HCT116 (cell line): Measurements from ENCODE around the gene ACTC1.

ENCODE experiments used
- CEBPB ChIP-seq: IDR thresholded peaks from 2 replicates; pipeline ENCODE4 v1.6.1; 2012; ENCODE audit warnings: low read depth
- FOSL1 ChIP-seq: IDR thresholded peaks from 2 replicates; pipeline ENCODE4 v1.6.1; 2012; ENCODE audit warnings: low read depth
- ZNF274 ChIP-seq: fragments of 200-500 bp; sonication (Bioruptor generic); IDR thresholded peaks from 2 replicates; pipeline ENCODE4 v1.6.1; 2014; ENCODE audit warnings: mild to moderate bottlenecking, low read depth, low read length, inconsistent platforms
- TF ChIP-seq, protein P1 (sequence below), 3 experiments: fragments of 200-600 bp in 1 of 3; sonication (generic) in 1 of 3; IDR thresholded peaks in 2 of 3; conservative IDR thresholded peaks in 1 of 3; 2 replicates each; pipeline ENCODE4 v1.5.1; 2012 to 2017; ENCODE audit warnings: low read depth in 2 of 3, low read length in 2 of 3, antibody characterized with exemption in 1 of 3, borderline replicate concordance in 1 of 3, control low read depth in 1 of 3, mild to moderate bottlenecking in 1 of 3, mixed read lengths in 1 of 3, mixed run types in 1 of 3, moderate library complexity in 1 of 3; ENCODE audit not compliant: insufficient read depth in 1 of 3
- TF ChIP-seq, protein P2 (sequence below): IDR thresholded peaks from 2 replicates; pipeline ENCODE4 v1.6.1; 2011; ENCODE audit warnings: mild to moderate bottlenecking, low read length, moderate library complexity; ENCODE audit not compliant: insufficient replicate concordance; ENCODE audit errors: extremely low read depth

DNA sequence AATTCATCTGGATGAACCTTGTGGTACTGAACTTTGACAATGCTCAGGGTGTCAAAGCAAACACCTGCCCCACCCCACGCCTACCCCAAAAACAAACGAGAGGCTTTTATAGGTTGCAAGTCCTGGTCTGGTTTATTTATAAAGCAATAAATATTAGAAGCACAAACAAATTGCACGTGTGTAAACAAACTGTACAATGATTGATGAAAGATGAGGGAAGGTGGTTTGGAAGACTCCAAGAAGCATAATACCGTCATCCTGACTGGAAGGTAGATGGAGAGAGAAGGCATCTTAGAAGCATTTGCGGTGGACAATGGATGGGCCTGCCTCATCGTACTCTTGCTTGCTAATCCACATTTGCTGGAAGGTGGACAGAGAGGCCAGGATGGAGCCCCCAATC, 5.2 kb downstream of the ACTC1 start:
- TF ChIP-seq, protein P1, sequence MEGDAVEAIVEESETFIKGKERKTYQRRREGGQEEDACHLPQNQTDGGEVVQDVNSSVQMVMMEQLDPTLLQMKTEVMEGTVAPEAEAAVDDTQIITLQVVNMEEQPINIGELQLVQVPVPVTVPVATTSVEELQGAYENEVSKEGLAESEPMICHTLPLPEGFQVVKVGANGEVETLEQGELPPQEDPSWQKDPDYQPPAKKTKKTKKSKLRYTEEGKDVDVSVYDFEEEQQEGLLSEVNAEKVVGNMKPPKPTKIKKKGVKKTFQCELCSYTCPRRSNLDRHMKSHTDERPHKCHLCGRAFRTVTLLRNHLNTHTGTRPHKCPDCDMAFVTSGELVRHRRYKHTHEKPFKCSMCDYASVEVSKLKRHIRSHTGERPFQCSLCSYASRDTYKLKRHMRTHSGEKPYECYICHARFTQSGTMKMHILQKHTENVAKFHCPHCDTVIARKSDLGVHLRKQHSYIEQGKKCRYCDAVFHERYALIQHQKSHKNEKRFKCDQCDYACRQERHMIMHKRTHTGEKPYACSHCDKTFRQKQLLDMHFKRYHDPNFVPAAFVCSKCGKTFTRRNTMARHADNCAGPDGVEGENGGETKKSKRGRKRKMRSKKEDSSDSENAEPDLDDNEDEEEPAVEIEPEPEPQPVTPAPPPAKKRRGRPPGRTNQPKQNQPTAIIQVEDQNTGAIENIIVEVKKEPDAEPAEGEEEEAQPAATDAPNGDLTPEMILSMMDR (IDR thresholded peaks at IDR 0.05 in 2 of 3, conservative IDR thresholded peaks at IDR 0.05 in 1 of 3; ENCODE audit: borderline replicate concordance in 1 of 3, insufficient read depth in 1 of 3, low read depth in 2 of 3, low read length in 2 of 3), result no peak
- TF ChIP-seq CEBPB (no peak), ZNF274 (no peak), FOSL1 (no peak)
- TF ChIP-seq, protein P2, sequence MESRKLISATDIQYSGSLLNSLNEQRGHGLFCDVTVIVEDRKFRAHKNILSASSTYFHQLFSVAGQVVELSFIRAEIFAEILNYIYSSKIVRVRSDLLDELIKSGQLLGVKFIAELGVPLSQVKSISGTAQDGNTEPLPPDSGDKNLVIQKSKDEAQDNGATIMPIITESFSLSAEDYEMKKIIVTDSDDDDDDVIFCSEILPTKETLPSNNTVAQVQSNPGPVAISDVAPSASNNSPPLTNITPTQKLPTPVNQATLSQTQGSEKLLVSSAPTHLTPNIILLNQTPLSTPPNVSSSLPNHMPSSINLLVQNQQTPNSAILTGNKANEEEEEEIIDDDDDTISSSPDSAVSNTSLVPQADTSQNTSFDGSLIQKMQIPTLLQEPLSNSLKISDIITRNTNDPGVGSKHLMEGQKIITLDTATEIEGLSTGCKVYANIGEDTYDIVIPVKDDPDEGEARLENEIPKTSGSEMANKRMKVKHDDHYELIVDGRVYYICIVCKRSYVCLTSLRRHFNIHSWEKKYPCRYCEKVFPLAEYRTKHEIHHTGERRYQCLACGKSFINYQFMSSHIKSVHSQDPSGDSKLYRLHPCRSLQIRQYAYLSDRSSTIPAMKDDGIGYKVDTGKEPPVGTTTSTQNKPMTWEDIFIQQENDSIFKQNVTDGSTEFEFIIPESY, result no peak
